H54 (cell line): Measurements from ENCODE around the gene CARD16.
"Not testable (repeated sequence)": the region's sequence is repeated elsewhere in the genome, so short reads cannot be mapped to it uniquely, and the experiment has no call there.

ENCODE experiments used
- DNase-seq: peaks from one replicate; pipeline ENCODE4 v3.0.0; 2011; ENCODE audit warnings: low spot score, mixed read lengths; ENCODE audit not compliant: insufficient read length
- FAIRE-seq: peaks from 3 replicates; lab custom pipeline; 2011; peaks lifted over from hg19 to GRCh38; lab: Jason Lieb, UNC
- POLR2A ChIP-seq: IDR thresholded peaks from 2 replicates; pipeline ENCODE4 v1.6.1; 2011; ENCODE audit warnings: low read depth, mild to moderate bottlenecking, low read length

CARD16 gene

GRCh38 chr11:105057432-105057831 is 12.3 kb upstream of the CARD16 start:
- FAIRE-seq = no peak
- DNase-seq = no peak

DNA sequence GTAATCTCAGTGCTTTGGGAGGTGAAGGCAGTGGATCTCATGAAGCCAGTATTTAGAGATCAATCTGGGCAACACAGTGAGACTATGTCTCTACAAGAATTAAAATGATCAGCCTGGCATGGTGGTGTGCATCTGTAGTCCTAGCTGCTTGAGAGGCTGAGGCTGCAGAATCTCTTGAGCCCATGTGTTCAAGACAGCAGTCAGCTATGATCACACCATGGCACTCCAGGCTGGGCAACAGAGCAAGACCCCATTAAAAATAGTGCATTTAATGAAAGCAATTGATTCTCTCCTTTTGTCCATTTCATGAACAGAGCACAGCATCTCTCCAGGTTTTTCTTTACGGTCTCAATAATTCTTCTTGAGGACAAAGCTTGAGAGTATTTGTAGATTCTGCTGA is 11.3 kb upstream of the CARD16 start:
- FAIRE-seq (no peak), DNase-seq (no peak)
- TF ChIP-seq POLR2A = no peak

More at GRCh38 chr11:105057432-105057831, 12.3 kb upstream of the CARD16 start:
- no peak for TF ChIP-seq POLR2A

DNA sequence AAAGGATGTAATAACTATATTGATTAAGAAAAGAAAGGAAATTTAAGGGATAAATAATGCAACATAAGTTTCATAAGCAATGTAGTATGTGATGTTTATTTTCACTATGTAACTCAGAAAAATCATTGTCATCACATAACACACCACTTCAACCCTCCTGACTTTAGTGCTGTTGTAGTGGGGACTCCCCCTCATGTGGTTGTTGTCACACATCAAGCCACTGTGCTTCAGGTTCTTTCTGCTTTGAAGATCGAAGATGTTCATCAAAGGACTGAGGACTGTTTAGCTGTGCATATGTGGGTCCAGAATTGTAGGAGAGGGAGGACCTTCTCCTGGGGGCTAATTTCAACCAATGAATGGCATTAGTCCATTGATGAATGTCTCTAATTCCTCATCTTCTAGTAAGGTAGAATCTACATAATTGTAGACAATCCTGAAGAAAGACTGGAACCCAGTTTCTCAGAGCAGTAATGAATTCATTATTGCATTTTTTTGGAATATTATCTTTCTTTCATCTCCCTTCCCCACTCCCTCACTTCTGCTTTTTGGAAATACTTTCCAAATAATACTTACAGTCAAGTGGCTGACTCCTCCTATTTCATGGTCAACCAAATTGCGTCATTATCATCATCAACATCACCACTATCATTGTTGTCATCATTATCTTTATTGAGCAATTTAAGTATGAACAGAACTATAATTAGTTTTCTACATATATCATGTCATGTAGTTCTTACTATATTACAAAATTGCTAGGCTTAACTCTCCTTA is 9.8 kb upstream of the CARD16 start:
- FAIRE-seq (no peak), DNase-seq (no peak)
- no peak for TF ChIP-seq POLR2A

GRCh38 chr11:105052487-105052886 is 7.4 kb upstream of the CARD16 start:
- no peak for TF ChIP-seq POLR2A
- no peak for FAIRE-seq
- no peak for DNase-seq

DNA sequence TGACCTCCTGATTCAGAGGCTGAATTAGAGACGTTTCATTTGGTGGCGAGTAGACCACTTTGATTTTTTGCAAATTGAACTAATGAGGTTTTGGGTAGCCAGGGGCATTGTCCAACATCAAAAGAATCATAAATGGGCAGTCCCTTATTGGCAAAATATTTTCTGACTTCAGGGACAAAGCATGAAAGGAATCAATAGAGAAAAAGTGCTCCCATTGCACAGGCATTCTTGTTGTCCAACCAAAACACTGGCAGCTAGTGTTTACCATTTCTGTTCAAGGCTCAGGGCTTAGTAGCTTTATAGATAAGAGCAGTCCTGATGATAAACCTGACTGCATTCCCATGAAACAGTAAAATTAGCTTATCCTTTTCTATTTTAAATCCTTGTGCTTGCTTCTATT is 6.4 kb upstream of the CARD16 start:
- FAIRE-seq = no peak
- TF ChIP-seq POLR2A = no peak
- no peak for DNase-seq

GRCh38 chr11:105049481-105049880 is 4.3 kb upstream of the CARD16 start:
- no peak for TF ChIP-seq POLR2A
- DNase-seq = no peak
- no peak for FAIRE-seq

DNA sequence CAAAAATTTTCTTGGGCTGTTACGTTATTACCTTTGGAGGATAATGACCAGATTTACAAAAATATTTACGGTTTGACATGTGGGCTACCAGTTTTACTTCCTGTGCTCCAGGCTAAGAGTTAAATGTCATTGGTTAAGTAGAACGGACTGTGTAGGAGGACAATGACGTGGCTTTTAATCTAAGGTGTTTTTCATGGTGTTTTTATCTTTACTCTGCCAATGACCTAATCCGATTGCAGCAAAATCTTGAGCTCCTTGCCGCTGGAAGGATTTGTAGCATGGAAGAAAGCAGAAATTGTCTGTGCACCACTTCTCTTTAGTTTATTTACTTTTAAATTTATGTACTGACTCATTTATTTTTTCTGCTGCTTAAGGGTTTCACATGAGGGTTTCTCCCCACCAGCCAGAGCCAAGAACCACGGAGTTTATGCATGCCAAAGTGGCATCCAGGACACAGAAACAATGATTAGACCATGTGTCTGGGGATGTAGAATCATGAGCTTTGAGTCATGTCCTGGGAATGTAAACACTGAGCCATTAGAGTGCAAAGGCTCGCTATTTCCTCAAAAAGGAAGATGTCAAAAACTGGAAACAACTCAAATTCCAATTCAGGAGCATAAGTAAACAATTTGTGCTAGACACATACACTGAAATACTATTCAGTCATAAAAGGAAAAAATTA is 1.9 kb upstream of the CARD16 start:
- TF ChIP-seq POLR2A = no peak
- DNase-seq (peak; percentile 13), FAIRE-seq (peak; percentile 92)

DNA sequence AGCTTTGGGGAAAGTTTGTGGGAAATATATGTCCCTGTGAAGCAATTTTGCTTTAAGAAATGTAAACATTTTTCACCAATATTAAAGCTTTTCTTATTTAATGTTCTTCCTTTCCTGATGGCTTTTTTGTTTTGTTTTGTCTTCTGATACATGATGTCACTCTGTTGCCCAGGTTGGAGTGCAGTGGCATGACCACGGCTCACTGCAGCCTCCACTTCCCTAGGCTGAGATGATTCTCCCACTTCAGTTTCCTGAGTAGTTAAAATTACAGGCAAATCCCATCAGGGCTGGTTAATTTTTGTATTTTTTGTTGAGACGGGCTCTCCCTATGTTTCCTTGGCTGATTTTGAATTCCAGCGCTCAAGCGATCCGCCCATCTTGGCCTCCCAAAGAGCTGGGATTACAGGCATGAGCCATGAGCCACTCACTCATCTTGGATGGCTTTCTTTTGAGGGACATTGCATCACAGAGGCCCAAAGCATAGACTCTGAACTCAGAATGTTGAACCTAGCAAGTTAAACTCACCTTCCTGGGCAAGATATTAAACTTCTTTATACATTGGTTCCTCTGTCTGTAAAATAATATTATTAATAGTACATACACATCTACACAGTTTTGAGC is 651 bp upstream of the CARD16 start:
- no peak for TF ChIP-seq POLR2A
- no peak for FAIRE-seq
- DNase-seq = no peak

DNA sequence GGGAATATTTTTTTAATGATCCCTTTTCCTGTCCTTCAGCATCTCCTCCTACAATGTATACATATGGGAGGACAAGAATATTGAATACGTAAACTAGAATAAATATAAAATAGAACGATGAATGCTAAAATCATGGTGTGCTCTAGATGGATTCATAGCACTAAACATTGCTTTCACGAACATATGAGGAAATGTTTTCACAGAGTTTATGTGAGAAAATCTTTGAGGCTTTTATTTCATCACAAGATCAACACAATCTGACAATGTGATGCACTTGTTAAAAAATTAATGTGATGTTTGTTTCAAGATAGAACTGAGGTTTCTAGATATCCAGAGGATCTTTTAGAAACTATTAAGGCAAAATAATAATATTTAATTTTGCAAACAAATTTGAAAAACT is 3.0 kb downstream of the CARD16 start:
- TF ChIP-seq POLR2A = no peak
- FAIRE-seq (no peak), DNase-seq (no peak)

DNA sequence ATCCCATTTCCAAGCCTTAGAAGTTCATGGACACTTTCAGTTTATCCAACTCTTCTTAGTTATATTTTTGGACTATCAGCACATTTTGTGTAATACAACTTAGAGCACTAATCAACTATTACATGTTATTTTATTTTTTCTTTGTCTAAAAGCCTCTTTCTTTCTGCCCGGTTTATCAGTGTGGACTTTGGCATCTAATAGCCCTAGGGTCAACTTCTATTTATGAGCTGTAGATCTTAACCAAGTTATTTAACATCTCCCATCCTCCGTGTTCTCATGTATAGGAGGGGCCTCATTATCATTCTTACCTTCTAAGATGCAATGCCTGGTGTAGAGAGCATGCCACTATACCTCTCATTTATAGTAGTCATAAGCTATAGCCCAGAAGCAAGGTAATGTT is 4.4 kb downstream of the CARD16 start:
- no peak for TF ChIP-seq POLR2A
- FAIRE-seq (no peak), DNase-seq (no peak)

DNA sequence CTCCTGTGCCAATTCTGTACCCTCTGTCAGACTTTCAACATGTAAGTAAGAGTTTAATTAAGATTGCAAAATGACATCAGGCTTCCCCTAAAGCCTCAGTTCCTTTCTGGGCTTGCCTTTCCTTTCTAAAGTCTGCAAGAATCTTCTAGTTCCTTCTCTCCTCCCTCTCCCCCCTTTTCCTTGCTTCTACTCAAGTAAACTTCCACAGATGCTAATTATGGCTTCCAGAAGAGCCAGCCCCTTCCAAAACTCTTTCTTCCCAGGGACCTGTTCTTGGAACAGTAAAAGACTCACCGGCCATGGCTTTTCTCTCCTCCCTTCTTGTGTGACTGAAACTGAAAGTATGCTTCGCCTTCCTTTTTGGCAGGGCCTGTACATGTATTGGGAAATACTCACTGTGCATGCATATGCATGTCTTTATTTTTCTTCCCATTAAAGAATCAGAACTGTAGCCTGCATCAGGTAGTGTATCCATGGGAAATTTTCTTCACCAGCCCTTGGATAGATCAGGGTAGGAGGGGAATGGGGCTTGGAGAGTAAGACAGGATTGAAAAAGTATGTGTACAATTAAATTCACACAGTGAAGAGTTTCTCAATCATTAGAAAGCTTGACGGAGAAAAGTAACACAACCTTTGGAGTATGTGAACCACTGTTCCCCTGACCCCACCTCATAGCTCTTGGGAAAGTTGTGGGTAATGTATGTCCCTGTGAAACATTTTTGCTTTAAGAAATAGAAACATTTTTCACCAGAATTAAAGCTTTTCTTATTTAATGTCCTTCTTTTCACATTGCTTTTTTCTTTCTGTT is 10.1 kb downstream of the CARD16 start, which contains the start of gene CASP1:
Gene CASP1 (minus strand): TSS at position 332 of the 808 bp plus-strand sequence. CDS start 31 bp downstream, at position 301.
- DNase-seq (no peak), FAIRE-seq (peak; percentile 50)
- TF ChIP-seq POLR2A = no peak

DNA sequence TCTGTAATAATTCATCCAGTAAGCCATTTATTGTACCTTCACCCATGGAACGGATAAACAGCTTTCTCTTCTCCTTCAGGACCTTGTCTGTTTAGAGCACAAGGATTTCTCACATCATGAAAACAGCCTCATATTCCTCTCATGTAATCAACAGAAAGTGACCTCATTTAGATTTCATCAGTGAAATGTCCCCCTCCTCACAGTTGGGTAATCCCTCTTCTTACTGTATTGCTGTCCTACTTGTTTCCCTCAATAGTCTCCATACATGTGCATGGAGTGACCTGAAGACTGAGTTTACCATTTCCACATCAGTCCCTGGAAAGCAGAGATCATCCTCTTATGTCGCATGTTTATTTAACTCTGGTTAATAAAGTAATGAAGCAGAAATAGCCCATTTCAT is 10.7 kb downstream of the CARD16 start:
- DNase-seq, FAIRE-seq: not testable (repeated sequence)

DNA sequence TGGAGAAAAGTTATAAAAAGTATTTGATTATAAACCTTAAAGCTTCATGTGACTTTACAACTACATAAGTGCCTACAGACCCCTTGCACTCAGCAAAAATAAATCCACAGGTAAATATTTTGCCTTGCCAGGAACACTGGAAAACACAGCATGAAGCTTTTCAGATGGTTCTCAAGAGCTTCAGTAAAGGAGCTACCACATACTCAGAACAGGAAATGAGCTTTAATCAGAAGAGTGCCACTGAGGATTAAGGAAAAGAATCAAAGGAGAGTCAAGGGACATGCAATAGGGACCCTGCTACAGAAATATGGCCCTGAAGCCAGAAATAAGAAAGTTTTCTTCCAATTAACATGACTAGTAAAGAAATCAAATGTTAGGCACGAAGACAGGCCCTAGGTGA is 11.4 kb downstream of the CARD16 start:
- no peak for TF ChIP-seq POLR2A
- FAIRE-seq (no peak), DNase-seq (no peak)

DNA sequence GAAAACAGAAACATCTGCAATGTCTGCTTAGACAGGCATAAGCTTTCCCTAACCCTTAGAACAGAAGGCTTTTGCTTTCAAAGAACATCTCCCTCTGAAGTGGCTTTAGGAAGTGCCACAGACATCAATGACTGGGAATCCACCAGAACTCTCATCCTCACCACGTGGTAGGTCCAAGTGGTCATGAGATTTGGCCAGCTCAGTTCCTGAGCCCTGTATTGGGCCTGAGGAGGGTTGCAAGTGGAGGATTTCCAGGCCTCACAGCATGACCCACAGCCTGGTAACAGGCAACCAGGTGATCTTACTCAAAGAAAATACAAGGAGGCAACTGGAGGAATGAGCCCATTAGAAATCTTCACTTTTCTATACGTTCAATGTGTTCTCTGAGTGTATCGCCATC is 11.8 kb downstream of the CARD16 start:
- no peak for TF ChIP-seq POLR2A
- FAIRE-seq (no peak), DNase-seq (no peak)
